ENCODE results near the gene MSANTD2.

The MSANTD2 gene

GRCh38 chr11:124751741-124752470, 48.3 kb downstream of the MSANTD2 start, which contains the start of gene VSIG2:
Gene VSIG2, minus strand, starts transcription at chr11:124752255. Its CDS starts 118 bp downstream, at chr11:124752137.
- TF ChIP-seq FOXM1 (IDR thresholded peaks at IDR 0.05; ENCODE audit: borderline replicate concordance, low read depth) = no peak
- no peak for TF ChIP-seq TCF12 (IDR thresholded peaks at IDR 0.05; ENCODE audit: low read depth)
- no peak for TF ChIP-seq NFIC (IDR thresholded peaks at IDR 0.05)
- TF ChIP-seq CREB1 (IDR thresholded peaks at IDR 0.05; ENCODE audit: low read depth) = no peak
- no peak for TF ChIP-seq TEAD4 (IDR thresholded peaks at IDR 0.05)
- TF ChIP-seq, protein P1, sequence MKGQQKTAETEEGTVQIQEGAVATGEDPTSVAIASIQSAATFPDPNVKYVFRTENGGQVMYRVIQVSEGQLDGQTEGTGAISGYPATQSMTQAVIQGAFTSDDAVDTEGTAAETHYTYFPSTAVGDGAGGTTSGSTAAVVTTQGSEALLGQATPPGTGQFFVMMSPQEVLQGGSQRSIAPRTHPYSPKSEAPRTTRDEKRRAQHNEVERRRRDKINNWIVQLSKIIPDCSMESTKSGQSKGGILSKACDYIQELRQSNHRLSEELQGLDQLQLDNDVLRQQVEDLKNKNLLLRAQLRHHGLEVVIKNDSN (IDR thresholded peaks at IDR 0.05) = no peak
- TF ChIP-seq CEBPB (IDR thresholded peaks at IDR 0.05) = no peak
- TF ChIP-seq, protein P2, sequence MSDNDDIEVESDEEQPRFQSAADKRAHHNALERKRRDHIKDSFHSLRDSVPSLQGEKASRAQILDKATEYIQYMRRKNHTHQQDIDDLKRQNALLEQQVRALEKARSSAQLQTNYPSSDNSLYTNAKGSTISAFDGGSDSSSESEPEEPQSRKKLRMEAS (IDR thresholded peaks at IDR 0.05) = no peak
- no peak for TF ChIP-seq TAF1 (IDR thresholded peaks at IDR 0.05; ENCODE audit: low read depth)
- TF ChIP-seq YY1 (IDR thresholded peaks at IDR 0.05; ENCODE audit: low read depth) = no peak
- TF ChIP-seq, protein P3, sequence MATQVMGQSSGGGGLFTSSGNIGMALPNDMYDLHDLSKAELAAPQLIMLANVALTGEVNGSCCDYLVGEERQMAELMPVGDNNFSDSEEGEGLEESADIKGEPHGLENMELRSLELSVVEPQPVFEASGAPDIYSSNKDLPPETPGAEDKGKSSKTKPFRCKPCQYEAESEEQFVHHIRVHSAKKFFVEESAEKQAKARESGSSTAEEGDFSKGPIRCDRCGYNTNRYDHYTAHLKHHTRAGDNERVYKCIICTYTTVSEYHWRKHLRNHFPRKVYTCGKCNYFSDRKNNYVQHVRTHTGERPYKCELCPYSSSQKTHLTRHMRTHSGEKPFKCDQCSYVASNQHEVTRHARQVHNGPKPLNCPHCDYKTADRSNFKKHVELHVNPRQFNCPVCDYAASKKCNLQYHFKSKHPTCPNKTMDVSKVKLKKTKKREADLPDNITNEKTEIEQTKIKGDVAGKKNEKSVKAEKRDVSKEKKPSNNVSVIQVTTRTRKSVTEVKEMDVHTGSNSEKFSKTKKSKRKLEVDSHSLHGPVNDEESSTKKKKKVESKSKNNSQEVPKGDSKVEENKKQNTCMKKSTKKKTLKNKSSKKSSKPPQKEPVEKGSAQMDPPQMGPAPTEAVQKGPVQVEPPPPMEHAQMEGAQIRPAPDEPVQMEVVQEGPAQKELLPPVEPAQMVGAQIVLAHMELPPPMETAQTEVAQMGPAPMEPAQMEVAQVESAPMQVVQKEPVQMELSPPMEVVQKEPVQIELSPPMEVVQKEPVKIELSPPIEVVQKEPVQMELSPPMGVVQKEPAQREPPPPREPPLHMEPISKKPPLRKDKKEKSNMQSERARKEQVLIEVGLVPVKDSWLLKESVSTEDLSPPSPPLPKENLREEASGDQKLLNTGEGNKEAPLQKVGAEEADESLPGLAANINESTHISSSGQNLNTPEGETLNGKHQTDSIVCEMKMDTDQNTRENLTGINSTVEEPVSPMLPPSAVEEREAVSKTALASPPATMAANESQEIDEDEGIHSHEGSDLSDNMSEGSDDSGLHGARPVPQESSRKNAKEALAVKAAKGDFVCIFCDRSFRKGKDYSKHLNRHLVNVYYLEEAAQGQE (IDR thresholded peaks at IDR 0.05; ENCODE audit: low read depth) = no peak
- TF ChIP-seq ZBTB7A (IDR thresholded peaks at IDR 0.05; ENCODE audit: low read depth) = no peak
- no peak for TF ChIP-seq EGR1 (IDR thresholded peaks at IDR 0.05)
- TF ChIP-seq EP300 (IDR thresholded peaks at IDR 0.05; ENCODE audit: borderline replicate concordance) = no peak
- TF ChIP-seq RAD21 (IDR thresholded peaks at IDR 0.05; ENCODE audit: low read depth) = no peak

GRCh38 chr11:124751391-124751740, 48.8 kb downstream of the MSANTD2 start:
- TF ChIP-seq CREB1 (IDR thresholded peaks at IDR 0.05; ENCODE audit: low read depth) = no peak
- TF ChIP-seq, protein P2 (IDR thresholded peaks at IDR 0.05) = no peak
- TF ChIP-seq EP300 (IDR thresholded peaks at IDR 0.05; ENCODE audit: borderline replicate concordance) = no peak
- no peak for TF ChIP-seq NFIC (IDR thresholded peaks at IDR 0.05)
- TF ChIP-seq, protein P3 (IDR thresholded peaks at IDR 0.05; ENCODE audit: low read depth) = no peak
- TF ChIP-seq TEAD4 (IDR thresholded peaks at IDR 0.05) = no peak

DNA sequence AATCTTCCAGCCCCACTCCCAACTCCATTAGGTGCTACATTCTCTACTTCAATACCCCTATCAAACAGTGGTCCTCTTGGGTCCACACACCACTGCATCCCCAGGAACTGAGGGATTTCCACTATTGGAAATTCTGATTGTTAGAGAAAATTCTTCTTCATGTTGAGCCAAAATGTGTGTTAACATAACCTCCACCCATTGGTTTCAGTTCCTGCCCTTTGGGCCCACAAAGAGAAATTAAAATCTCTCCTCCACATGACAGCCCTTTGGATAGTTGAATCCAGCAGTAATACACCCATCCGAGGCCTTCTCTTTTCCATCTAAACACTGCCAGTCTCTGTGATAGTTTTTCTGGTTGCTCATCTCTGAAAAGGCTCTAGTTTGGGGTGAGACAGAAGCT, 50.3 kb downstream of the MSANTD2 start:
- TF ChIP-seq ZBTB7A (IDR thresholded peaks at IDR 0.05; ENCODE audit: low read depth) (no peak), NFIC (IDR thresholded peaks at IDR 0.05) (no peak), RAD21 (IDR thresholded peaks at IDR 0.05; ENCODE audit: low read depth) (no peak), CREB1 (IDR thresholded peaks at IDR 0.05; ENCODE audit: low read depth) (no peak), FOXM1 (IDR thresholded peaks at IDR 0.05; ENCODE audit: borderline replicate concordance, low read depth) (no peak), YY1 (IDR thresholded peaks at IDR 0.05; ENCODE audit: low read depth) (no peak), EGR1 (IDR thresholded peaks at IDR 0.05) (no peak), TAF1 (IDR thresholded peaks at IDR 0.05; ENCODE audit: low read depth) (no peak), EP300 (IDR thresholded peaks at IDR 0.05; ENCODE audit: borderline replicate concordance) (no peak), TCF12 (IDR thresholded peaks at IDR 0.05; ENCODE audit: low read depth) (no peak), CEBPB (IDR thresholded peaks at IDR 0.05) (no peak), TEAD4 (IDR thresholded peaks at IDR 0.05) (no peak)
- TF ChIP-seq, protein P1 (IDR thresholded peaks at IDR 0.05) = no peak
- TF ChIP-seq, protein P3 (IDR thresholded peaks at IDR 0.05; ENCODE audit: low read depth) = no peak
- TF ChIP-seq, protein P2 (IDR thresholded peaks at IDR 0.05) = no peak
